ENCODE results near the gene TNFRSF8.

DNA sequence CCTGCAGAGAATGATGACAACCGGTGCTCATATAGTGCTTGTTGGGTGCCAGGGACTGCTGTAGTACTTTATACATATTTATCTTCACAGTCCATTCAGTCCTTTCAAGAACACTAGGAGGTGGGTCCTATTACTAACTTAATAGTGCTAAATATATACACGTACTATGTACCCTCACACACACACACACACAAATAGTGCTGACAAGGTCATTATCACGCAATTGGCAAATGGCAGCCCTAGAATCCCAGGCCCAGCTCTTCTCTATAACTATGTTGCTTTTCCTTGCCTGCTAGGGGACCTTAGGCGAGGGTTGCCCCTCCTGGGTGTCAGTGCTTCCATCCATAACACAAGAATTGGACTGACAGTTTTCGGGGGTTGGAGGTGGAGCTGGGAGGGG, 33.5 kb downstream of the TNFRSF8 start:
- no peak for TF ChIP-seq CTCF (IDR thresholded peaks at IDR 0.05)
- no peak for TF ChIP-seq POLR2A (IDR thresholded peaks at IDR 0.05)
